ENCODE data around the gene RHOBTB3. TPM values are rescaled to one million over a fixed set of nuclear protein-coding genes. Genes with fewer than 3 reads are reported as not detected.
A peak's percentile ranks its signal among the peaks of the same experiment; 100 is the strongest.

RHOBTB3 gene, protein sequence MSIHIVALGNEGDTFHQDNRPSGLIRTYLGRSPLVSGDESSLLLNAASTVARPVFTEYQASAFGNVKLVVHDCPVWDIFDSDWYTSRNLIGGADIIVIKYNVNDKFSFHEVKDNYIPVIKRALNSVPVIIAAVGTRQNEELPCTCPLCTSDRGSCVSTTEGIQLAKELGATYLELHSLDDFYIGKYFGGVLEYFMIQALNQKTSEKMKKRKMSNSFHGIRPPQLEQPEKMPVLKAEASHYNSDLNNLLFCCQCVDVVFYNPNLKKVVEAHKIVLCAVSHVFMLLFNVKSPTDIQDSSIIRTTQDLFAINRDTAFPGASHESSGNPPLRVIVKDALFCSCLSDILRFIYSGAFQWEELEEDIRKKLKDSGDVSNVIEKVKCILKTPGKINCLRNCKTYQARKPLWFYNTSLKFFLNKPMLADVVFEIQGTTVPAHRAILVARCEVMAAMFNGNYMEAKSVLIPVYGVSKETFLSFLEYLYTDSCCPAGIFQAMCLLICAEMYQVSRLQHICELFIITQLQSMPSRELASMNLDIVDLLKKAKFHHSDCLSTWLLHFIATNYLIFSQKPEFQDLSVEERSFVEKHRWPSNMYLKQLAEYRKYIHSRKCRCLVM
- 67.1 to 75.4 TPM (median 75.2 TPM) in 3 replicates for total RNA-seq
- long read RNA-seq, full-length matches to known transcripts = 93 of 119 reads
- long read RNA-seq, partial matches to known transcripts = 9 of 119 reads
- long read RNA-seq, other reads (novel, unspliced or antisense) = 17 of 119 reads

DNA sequence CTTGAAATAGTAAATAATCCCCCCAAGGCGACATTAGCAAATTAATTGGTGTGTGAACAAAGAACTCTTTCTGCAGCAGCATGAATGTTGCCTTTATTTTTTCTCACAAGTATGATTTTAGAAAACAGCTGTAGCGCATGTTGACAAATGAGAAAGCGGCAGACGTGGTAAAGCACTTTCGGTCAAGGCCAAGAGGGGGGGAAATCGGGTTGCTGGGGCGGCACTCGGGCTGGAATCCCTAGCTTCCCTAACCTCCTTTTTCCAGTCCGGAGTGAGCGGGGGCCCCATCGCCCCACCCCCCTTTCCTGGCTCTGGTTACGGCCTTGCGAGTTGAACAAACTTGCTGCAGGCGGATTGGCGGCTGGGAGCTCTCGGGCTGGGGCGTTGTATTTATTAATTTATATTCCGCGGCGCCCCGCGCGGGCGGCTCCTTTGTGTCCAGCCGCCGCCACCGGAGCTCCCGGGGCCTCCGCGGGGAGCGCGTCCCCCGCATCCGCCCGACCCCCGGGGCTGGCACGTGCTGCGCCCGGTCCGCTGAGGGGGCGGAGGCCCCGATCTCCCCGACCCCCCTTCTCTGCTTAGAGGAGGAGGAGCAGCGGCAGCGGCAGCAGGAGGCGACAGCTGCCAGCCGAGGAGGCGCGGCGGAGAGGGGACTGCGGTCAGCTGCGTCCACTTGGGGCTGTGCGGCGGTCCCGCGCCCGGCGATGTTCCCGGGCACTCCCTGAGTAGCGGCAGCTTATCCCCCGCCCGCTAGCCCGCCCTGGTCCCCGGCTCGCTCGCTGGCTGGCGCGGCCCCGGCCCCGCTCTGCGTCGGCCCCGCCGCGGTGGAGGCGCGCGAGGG lies at the start of gene RHOBTB3:
Gene RHOBTB3 (plus strand): TSS at position 607 of the 841 bp plus-strand sequence. CDS start 347 bp downstream, outside the sequence.
- Mint-ChIP-seq H3K4me3 (ENCODE audit: unreplicated experiment) (peak within 1 kb of the TSS; percentile 93), H3K4me1 (ENCODE audit: low read depth) (peaks cover 79% of the 10 kb centered on the region), H3K9me3 (ENCODE audit: low read depth) (no peaks in the 10 kb centered on the region), H3K36me3 (ENCODE audit: low read depth) (no peaks in the 10 kb centered on the region), H3K27me3 (ENCODE audit: low read depth) (no peaks in the 10 kb centered on the region), H3K27ac (ENCODE audit: unreplicated experiment) (peak within 1 kb of the TSS; percentile 94)
- TF ChIP-seq, protein P1, sequence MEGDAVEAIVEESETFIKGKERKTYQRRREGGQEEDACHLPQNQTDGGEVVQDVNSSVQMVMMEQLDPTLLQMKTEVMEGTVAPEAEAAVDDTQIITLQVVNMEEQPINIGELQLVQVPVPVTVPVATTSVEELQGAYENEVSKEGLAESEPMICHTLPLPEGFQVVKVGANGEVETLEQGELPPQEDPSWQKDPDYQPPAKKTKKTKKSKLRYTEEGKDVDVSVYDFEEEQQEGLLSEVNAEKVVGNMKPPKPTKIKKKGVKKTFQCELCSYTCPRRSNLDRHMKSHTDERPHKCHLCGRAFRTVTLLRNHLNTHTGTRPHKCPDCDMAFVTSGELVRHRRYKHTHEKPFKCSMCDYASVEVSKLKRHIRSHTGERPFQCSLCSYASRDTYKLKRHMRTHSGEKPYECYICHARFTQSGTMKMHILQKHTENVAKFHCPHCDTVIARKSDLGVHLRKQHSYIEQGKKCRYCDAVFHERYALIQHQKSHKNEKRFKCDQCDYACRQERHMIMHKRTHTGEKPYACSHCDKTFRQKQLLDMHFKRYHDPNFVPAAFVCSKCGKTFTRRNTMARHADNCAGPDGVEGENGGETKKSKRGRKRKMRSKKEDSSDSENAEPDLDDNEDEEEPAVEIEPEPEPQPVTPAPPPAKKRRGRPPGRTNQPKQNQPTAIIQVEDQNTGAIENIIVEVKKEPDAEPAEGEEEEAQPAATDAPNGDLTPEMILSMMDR (IDR thresholded peaks at IDR 0.05) = no peak
- DNase-seq (ENCODE audit: low spot score) = peak; percentile 95

DNA sequence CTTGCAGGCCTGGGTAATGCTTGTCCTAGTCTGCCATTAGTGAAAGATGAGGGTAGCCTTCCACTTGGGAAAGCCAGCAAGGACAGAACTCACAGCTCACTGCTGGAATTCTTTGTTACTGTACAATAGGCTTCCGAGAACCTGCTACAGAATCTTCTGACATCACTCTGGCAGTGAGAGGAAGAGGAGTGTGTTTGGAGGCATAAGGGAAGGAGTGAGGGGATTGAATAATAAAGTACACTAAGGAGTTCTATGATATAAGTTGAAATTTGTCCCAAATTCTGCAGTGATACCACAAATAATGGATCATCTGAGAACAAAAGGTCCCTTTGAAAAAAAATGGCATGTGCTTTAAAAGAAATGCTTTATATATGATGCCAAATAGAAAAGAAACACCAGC lies 48.2 kb upstream of the RHOBTB3 start, which contains the start of gene SPATA9:
Gene SPATA9 (minus strand): TSS at position 101 of the 400 bp plus-strand sequence. CDS start 137 bp downstream, outside the sequence.
- Mint-ChIP-seq H3K27me3 (ENCODE audit: low read depth) (no peaks in the 10 kb centered on the region), H3K27ac (ENCODE audit: unreplicated experiment) (no peak within 1 kb of the TSS), H3K4me3 (ENCODE audit: unreplicated experiment) (no peak within 1 kb of the TSS), H3K9me3 (ENCODE audit: low read depth) (no peaks in the 10 kb centered on the region), H3K36me3 (ENCODE audit: low read depth) (peaks cover 1% of the 10 kb centered on the region), H3K4me1 (ENCODE audit: low read depth) (no peaks in the 10 kb centered on the region)
- no peak for DNase-seq (ENCODE audit: low spot score)
- TF ChIP-seq, protein P1 (IDR thresholded peaks at IDR 0.05) = no peak

DNA sequence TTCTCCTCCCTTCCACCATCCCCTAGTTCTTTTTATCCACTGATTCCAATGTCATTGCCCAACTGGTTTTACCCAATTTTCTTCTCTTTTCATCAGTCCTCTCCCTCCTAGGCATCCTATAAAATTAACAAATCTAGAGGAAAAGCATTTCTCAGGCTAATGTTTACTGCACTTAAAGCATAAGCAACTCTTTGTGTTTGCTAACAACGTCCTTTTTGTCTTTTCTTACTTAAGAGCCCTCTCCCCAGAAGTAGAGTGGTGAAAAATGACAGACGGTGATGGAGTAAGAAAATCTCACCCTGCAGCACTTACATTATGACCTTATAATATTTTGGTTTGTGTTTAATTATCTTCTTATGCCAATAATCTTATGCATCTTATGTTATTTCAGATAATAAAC lies 46.8 kb upstream of the RHOBTB3 start:
- Mint-ChIP-seq H3K4me3 (ENCODE audit: unreplicated experiment) (no peak overlapping the region), H3K27me3 (ENCODE audit: low read depth) (no peaks in the 10 kb centered on the region), H3K36me3 (ENCODE audit: low read depth) (peaks cover 1% of the 10 kb centered on the region), H3K9me3 (ENCODE audit: low read depth) (no peaks in the 10 kb centered on the region), H3K4me1 (ENCODE audit: low read depth) (no peaks in the 10 kb centered on the region), H3K27ac (ENCODE audit: unreplicated experiment) (no peak overlapping the region)
- DNase-seq (ENCODE audit: low spot score) = no peak
- TF ChIP-seq, protein P1 (IDR thresholded peaks at IDR 0.05) = no peak

DNA sequence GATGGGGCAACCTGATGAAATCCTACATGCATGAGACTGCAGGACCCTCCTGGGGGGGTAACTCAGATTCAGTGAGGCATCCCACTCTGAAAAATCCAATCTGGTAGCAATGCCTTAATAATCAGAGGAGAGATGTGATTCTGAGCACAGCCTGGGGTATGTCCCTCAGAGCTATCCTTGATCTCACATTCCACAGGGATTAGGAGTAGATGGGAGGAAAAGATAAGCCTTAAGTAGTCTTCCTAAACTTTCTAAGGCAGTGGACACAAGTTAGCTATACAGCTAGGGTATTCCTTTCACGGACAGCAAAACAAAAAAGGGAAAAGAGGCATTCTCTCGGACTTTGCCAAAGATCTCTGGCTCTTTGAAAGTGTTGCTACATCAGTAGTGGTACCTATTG lies 44.5 kb upstream of the RHOBTB3 start:
- H3K36me3 Mint-ChIP-seq (ENCODE audit: low read depth) = no peaks in the 10 kb centered on the region
- no peak overlapping the region for H3K4me3 Mint-ChIP-seq (ENCODE audit: unreplicated experiment)
- TF ChIP-seq, protein P1 (IDR thresholded peaks at IDR 0.05) = no peak
- DNase-seq (ENCODE audit: low spot score) = no peak
- no peaks in the 10 kb centered on the region for H3K4me1 Mint-ChIP-seq (ENCODE audit: low read depth)
- H3K9me3 Mint-ChIP-seq (ENCODE audit: low read depth) = peaks cover 5% of the 10 kb centered on the region
- no peaks in the 10 kb centered on the region for H3K27me3 Mint-ChIP-seq (ENCODE audit: low read depth)
- no peak overlapping the region for H3K27ac Mint-ChIP-seq (ENCODE audit: unreplicated experiment)
